ENCODE data around the gene TENM4.

TENM4 gene

GRCh38 chr11:78767027-78767932 lies 673.5 kb downstream of the TENM4 start:
- no peak overlapping the region for H3K27ac ChIP-seq (ENCODE audit: low read length)

GRCh38 chr11:78764946-78765345 lies 675.9 kb downstream of the TENM4 start:
- Histone ChIP-seq H3K27ac (ENCODE audit: low read length) (no peak overlapping the region), H3K4me1 (ENCODE audit: control insufficient read depth in 1 of 2, insufficient read depth in 2 of 2, low read length in 2 of 2) (no peaks in the 10 kb centered on the region), H3K27me3 (ENCODE audit: low read depth, low read length) (no peaks in the 10 kb centered on the region), H3K9me3 (ENCODE audit: control insufficient read depth in 1 of 2, low read length in 2 of 2) (no peaks in the 10 kb centered on the region), H3K36me3 (ENCODE audit: control insufficient read depth in 1 of 2, insufficient read depth in 2 of 2, low read length in 2 of 2) (no peaks in the 10 kb centered on the region), H3K4me3 (ENCODE audit: low read depth in 1 of 2, low read length in 2 of 2) (no peak overlapping the region)

More at GRCh38 chr11:78767027-78767932, 673.5 kb downstream of the TENM4 start:
- Histone ChIP-seq H3K27me3 (ENCODE audit: low read depth, low read length) (no peaks in the 10 kb centered on the region), H3K36me3 (ENCODE audit: control insufficient read depth in 1 of 2, insufficient read depth in 2 of 2, low read length in 2 of 2) (no peaks in the 10 kb centered on the region), H3K4me1 (ENCODE audit: control insufficient read depth in 1 of 2, insufficient read depth in 2 of 2, low read length in 2 of 2) (no peaks in the 10 kb centered on the region), H3K4me3 (ENCODE audit: low read depth in 1 of 2, low read length in 2 of 2) (no peak overlapping the region), H3K9me3 (ENCODE audit: control insufficient read depth in 1 of 2, low read length in 2 of 2) (no peaks in the 10 kb centered on the region)

DNA sequence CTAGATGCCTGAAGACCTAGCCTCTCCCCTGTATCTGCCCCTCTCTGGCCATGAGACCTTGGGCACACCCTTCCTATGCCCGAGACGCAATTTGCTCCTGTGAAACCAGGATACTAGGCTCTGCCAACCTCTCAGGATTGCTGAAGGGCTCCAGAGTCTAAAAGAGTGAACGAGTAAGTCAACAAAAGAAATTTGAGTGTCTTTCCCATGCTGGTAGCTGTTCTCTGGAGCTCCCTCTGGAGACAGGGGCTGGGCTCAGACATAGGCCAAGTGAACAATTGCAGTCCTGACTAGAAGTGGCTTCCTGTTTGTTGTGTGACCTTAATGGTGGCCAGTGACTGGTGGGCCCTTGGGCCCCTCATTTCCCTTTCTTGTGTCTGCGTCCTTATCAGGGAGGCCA lies 677.2 kb downstream of the TENM4 start:
- H3K27ac ChIP-seq (ENCODE audit: low read length), result no peak overlapping the region
- no peaks in the 10 kb centered on the region for H3K4me1 ChIP-seq (ENCODE audit: control insufficient read depth in 1 of 2, insufficient read depth in 2 of 2, low read length in 2 of 2)
- no peaks in the 10 kb centered on the region for H3K9me3 ChIP-seq (ENCODE audit: control insufficient read depth in 1 of 2, low read length in 2 of 2)
- no peaks in the 10 kb centered on the region for H3K36me3 ChIP-seq (ENCODE audit: control insufficient read depth in 1 of 2, insufficient read depth in 2 of 2, low read length in 2 of 2)
- H3K4me3 ChIP-seq (ENCODE audit: low read depth in 1 of 2, low read length in 2 of 2), result no peak overlapping the region
- H3K27me3 ChIP-seq (ENCODE audit: low read depth, low read length), result no peaks in the 10 kb centered on the region

DNA sequence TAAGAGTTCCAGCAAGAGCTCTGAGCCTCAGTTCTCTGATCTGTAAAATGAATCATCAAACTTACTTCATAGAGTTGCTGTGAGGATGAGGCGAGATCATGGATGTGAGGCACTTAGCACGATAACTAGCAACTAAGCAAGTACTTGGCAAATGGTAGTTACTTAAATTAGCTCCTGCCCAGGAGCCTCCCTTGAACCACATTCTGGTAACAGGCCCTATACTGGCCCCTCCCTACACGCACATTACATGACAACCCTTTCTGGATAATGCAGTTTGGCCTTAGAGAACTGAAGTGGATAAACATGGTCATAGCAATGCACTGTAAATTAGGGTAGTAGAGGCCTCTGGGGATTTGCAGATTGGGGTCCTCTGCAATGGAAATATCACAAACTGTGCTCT lies 678.7 kb downstream of the TENM4 start:
- Histone ChIP-seq H3K27ac (ENCODE audit: low read length) (no peak overlapping the region), H3K27me3 (ENCODE audit: low read depth, low read length) (no peaks in the 10 kb centered on the region), H3K36me3 (ENCODE audit: control insufficient read depth in 1 of 2, insufficient read depth in 2 of 2, low read length in 2 of 2) (no peaks in the 10 kb centered on the region), H3K4me3 (ENCODE audit: low read depth in 1 of 2, low read length in 2 of 2) (no peak overlapping the region), H3K4me1 (ENCODE audit: control insufficient read depth in 1 of 2, insufficient read depth in 2 of 2, low read length in 2 of 2) (no peaks in the 10 kb centered on the region), H3K9me3 (ENCODE audit: control insufficient read depth in 1 of 2, low read length in 2 of 2) (no peaks in the 10 kb centered on the region)

DNA sequence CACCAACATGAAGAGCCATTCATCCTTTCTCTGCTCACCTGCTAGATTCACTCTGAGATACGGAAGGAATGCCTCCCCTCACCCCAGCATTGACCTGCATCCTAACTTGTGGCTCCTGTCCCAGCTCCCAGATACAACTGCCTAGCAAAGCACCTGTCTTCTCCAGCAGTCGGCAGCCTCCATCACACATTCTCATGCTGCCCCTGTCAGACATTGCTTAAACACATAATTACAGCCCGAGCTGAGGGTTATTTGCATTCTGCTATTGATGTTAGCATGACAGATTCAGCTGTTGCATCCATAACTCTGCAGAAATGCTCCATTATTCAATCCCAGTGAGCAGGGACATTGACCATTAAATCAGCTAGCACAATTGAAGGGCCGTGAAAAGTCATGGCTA lies 681.8 kb downstream of the TENM4 start:
- no peaks in the 10 kb centered on the region for H3K27me3 ChIP-seq (ENCODE audit: low read depth, low read length)
- H3K36me3 ChIP-seq (ENCODE audit: control insufficient read depth in 1 of 2, insufficient read depth in 2 of 2, low read length in 2 of 2), result no peaks in the 10 kb centered on the region
- no peaks in the 10 kb centered on the region for H3K4me1 ChIP-seq (ENCODE audit: control insufficient read depth in 1 of 2, insufficient read depth in 2 of 2, low read length in 2 of 2)
- no peak overlapping the region for H3K4me3 ChIP-seq (ENCODE audit: low read depth in 1 of 2, low read length in 2 of 2)
- H3K27ac ChIP-seq (ENCODE audit: low read length), result no peak overlapping the region
- no peaks in the 10 kb centered on the region for H3K9me3 ChIP-seq (ENCODE audit: control insufficient read depth in 1 of 2, low read length in 2 of 2)

- Histone ChIP-seq H3K4me1 (ENCODE audit: control insufficient read depth in 1 of 2, insufficient read depth in 2 of 2, low read length in 2 of 2) (no peaks in the 10 kb centered on the region), H3K36me3 (ENCODE audit: control insufficient read depth in 1 of 2, insufficient read depth in 2 of 2, low read length in 2 of 2) (no peaks in the 10 kb centered on the region), H3K27me3 (ENCODE audit: low read depth, low read length) (no peaks in the 10 kb centered on the region), H3K4me3 (ENCODE audit: low read depth in 1 of 2, low read length in 2 of 2) (no peak overlapping the region), H3K27ac (ENCODE audit: low read length) (no peak overlapping the region), H3K9me3 (ENCODE audit: control insufficient read depth in 1 of 2, low read length in 2 of 2) (no peaks in the 10 kb centered on the region)
These were observed 687.5 kb downstream of the TENM4 start for GRCh38 chr11:78753297-78753696.

- H3K36me3 ChIP-seq (ENCODE audit: control insufficient read depth in 1 of 2, insufficient read depth in 2 of 2, low read length in 2 of 2), result no peaks in the 10 kb centered on the region
- no peaks in the 10 kb centered on the region for H3K4me1 ChIP-seq (ENCODE audit: control insufficient read depth in 1 of 2, insufficient read depth in 2 of 2, low read length in 2 of 2)
- H3K4me3 ChIP-seq (ENCODE audit: low read depth in 1 of 2, low read length in 2 of 2), result no peak overlapping the region
- no peaks in the 10 kb centered on the region for H3K27me3 ChIP-seq (ENCODE audit: low read depth, low read length)
- H3K9me3 ChIP-seq (ENCODE audit: control insufficient read depth in 1 of 2, low read length in 2 of 2), result no peaks in the 10 kb centered on the region
- H3K27ac ChIP-seq (ENCODE audit: low read length), result no peak overlapping the region
These were observed 688.3 kb downstream of the TENM4 start for GRCh38 chr11:78752494-78752893.

- no peaks in the 10 kb centered on the region for H3K4me1 ChIP-seq (ENCODE audit: control insufficient read depth in 1 of 2, insufficient read depth in 2 of 2, low read length in 2 of 2)
- H3K27me3 ChIP-seq (ENCODE audit: low read depth, low read length), result no peaks in the 10 kb centered on the region
- no peaks in the 10 kb centered on the region for H3K9me3 ChIP-seq (ENCODE audit: control insufficient read depth in 1 of 2, low read length in 2 of 2)
- H3K27ac ChIP-seq (ENCODE audit: low read length), result no peak overlapping the region
- no peak overlapping the region for H3K4me3 ChIP-seq (ENCODE audit: low read depth in 1 of 2, low read length in 2 of 2)
- no peaks in the 10 kb centered on the region for H3K36me3 ChIP-seq (ENCODE audit: control insufficient read depth in 1 of 2, insufficient read depth in 2 of 2, low read length in 2 of 2)
These were observed 691.7 kb downstream of the TENM4 start for GRCh38 chr11:78748918-78749690.

- Histone ChIP-seq H3K4me3 (ENCODE audit: low read depth in 1 of 2, low read length in 2 of 2) (no peak overlapping the region), H3K27me3 (ENCODE audit: low read depth, low read length) (no peaks in the 10 kb centered on the region), H3K4me1 (ENCODE audit: control insufficient read depth in 1 of 2, insufficient read depth in 2 of 2, low read length in 2 of 2) (no peaks in the 10 kb centered on the region), H3K9me3 (ENCODE audit: control insufficient read depth in 1 of 2, low read length in 2 of 2) (no peaks in the 10 kb centered on the region), H3K27ac (ENCODE audit: low read length) (no peak overlapping the region), H3K36me3 (ENCODE audit: control insufficient read depth in 1 of 2, insufficient read depth in 2 of 2, low read length in 2 of 2) (no peaks in the 10 kb centered on the region)
These were observed 695.9 kb downstream of the TENM4 start for GRCh38 chr11:78744949-78745348.

DNA sequence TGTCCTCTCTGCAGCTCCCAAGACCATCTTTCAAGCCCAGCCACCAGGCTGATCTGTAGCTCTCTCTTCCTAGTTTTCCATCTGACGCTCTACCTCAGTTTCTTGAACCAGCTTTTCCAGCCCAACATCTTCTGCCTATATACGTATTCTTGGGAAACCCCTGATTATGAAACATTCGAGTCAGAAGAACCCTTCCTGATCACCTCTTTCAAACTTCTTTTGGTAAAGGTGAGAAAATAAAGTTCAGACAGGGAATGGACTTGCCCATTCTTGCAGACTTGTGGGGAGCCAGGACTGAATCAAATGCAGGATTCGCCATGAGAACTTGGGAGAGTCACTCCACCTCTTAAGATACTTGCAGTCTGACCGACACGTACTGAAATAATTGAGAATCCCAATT lies 696.6 kb downstream of the TENM4 start:
- Histone ChIP-seq H3K4me1 (ENCODE audit: control insufficient read depth in 1 of 2, insufficient read depth in 2 of 2, low read length in 2 of 2) (no peaks in the 10 kb centered on the region), H3K36me3 (ENCODE audit: control insufficient read depth in 1 of 2, insufficient read depth in 2 of 2, low read length in 2 of 2) (no peaks in the 10 kb centered on the region), H3K4me3 (ENCODE audit: low read depth in 1 of 2, low read length in 2 of 2) (no peak overlapping the region), H3K27ac (ENCODE audit: low read length) (no peak overlapping the region), H3K9me3 (ENCODE audit: control insufficient read depth in 1 of 2, low read length in 2 of 2) (no peaks in the 10 kb centered on the region), H3K27me3 (ENCODE audit: low read depth, low read length) (no peaks in the 10 kb centered on the region)

DNA sequence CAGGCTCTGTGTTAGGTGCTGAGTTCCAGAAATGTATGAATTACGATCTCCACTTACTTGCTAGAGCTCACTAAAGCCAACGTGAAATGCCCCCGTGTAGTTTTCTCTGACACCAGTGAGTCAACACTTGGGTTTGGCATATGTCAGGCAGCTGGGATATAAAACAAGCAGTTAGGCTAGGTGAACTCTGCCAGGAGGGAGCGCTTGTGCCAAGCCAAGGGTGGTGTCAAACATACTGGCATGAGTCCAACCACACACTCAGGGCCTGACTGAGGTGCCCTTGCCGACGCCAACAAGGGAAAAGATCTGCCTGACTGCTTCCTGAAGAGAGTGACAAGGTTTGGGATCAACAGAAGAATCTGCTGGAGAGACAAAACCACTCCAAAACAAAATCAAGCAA lies 698.4 kb downstream of the TENM4 start:
- Histone ChIP-seq H3K36me3 (ENCODE audit: control insufficient read depth in 1 of 2, insufficient read depth in 2 of 2, low read length in 2 of 2) (no peaks in the 10 kb centered on the region), H3K4me3 (ENCODE audit: low read depth in 1 of 2, low read length in 2 of 2) (no peak overlapping the region), H3K27ac (ENCODE audit: low read length) (no peak overlapping the region), H3K4me1 (ENCODE audit: control insufficient read depth in 1 of 2, insufficient read depth in 2 of 2, low read length in 2 of 2) (no peaks in the 10 kb centered on the region), H3K9me3 (ENCODE audit: control insufficient read depth in 1 of 2, low read length in 2 of 2) (no peaks in the 10 kb centered on the region), H3K27me3 (ENCODE audit: low read depth, low read length) (no peaks in the 10 kb centered on the region)

Data from muscle layer of duodenum (tissue), 2 donors.